Kidney epithelial cell (primary cell): Measurements from ENCODE around the gene CUX1. TPM values are rescaled to one million over a fixed set of nuclear protein-coding genes. Genes with fewer than 3 reads are reported as not detected.

ENCODE experiments used
- DNase-seq: peaks from one replicate; pipeline ENCODE4 v3.0.0-alpha.2; 2010; ENCODE audit warnings: low read depth
- H3K27me3 ChIP-seq: 2 replicates; pipeline ENCODE4 v1.6.0; 2011; ENCODE audit warnings: low read length; ENCODE audit not compliant: control insufficient read depth, insufficient read depth
- H3K36me3 ChIP-seq: 2 replicates; pipeline ENCODE4 v1.5.1; 2011; ENCODE audit warnings: low read length; ENCODE audit not compliant: control insufficient read depth, insufficient read depth
- H3K4me3 ChIP-seq: 2 replicates; pipeline ENCODE4 v1.5.1; 2011; ENCODE audit warnings: low read depth, mild to moderate bottlenecking, control low read depth, low read length
- total RNA-seq: library from RNA; depleted of rRNA; stranded (reverse); fragments of >200 nt; gene quantifications from 2 replicates; pipeline ENCODE4 v1.2.3, GENCODE V29; 2015
- TF ChIP-seq, protein P1 (sequence below): IDR thresholded peaks from 2 replicates; pipeline ENCODE4 v1.5.1; 2011; ENCODE audit warnings: mild to moderate bottlenecking, moderate library complexity, low read length, control low read depth, inconsistent platforms; ENCODE audit not compliant: insufficient read depth, poor library complexity, severe bottlenecking

CUX1 gene
- total RNA-seq, 1 donor from 2014 or later, result 56.7 TPM

- TF ChIP-seq, protein P1, sequence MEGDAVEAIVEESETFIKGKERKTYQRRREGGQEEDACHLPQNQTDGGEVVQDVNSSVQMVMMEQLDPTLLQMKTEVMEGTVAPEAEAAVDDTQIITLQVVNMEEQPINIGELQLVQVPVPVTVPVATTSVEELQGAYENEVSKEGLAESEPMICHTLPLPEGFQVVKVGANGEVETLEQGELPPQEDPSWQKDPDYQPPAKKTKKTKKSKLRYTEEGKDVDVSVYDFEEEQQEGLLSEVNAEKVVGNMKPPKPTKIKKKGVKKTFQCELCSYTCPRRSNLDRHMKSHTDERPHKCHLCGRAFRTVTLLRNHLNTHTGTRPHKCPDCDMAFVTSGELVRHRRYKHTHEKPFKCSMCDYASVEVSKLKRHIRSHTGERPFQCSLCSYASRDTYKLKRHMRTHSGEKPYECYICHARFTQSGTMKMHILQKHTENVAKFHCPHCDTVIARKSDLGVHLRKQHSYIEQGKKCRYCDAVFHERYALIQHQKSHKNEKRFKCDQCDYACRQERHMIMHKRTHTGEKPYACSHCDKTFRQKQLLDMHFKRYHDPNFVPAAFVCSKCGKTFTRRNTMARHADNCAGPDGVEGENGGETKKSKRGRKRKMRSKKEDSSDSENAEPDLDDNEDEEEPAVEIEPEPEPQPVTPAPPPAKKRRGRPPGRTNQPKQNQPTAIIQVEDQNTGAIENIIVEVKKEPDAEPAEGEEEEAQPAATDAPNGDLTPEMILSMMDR, result no peak
- no peaks in the 10 kb centered on the region for H3K36me3 ChIP-seq
- H3K4me3 ChIP-seq, result no peak overlapping the region
- H3K27me3 ChIP-seq, result no peaks in the 10 kb centered on the region
- no peak for DNase-seq
These were observed 142.9 kb downstream of the CUX1 start for GRCh38 chr7:101960323-101960722.

- no peak overlapping the region for H3K4me3 ChIP-seq
- TF ChIP-seq, protein P1, result no peak
- no peaks in the 10 kb centered on the region for H3K27me3 ChIP-seq
- no peak for DNase-seq
- no peaks in the 10 kb centered on the region for H3K36me3 ChIP-seq
These were observed 143.7 kb downstream of the CUX1 start for GRCh38 chr7:101960985-101961708.

- Histone ChIP-seq H3K36me3 (no peaks in the 10 kb centered on the region), H3K27me3 (no peaks in the 10 kb centered on the region), H3K4me3 (no peak overlapping the region)
- TF ChIP-seq, protein P1, result no peak
- DNase-seq, result no peak
These were observed 144.4 kb downstream of the CUX1 start for GRCh38 chr7:101961811-101962210.

DNA sequence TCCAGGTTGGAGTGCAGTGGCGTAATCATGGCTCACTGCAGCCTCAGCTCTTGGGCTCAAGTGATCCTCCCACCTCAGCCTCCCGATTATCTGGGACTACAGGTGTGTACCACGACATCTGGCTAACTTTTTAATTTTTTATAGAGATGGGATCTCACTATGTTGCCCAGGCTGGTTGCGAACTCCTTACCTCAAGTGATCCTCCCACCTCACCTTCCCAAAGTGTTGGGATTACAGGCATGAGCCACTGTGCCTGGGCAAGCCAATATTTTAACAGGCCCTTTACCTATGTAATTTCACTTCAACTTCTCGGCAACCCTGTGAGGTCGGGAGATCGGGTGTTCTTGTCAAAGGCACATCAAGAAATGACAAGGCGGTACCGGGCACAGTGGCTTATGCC is 146.3 kb downstream of the CUX1 start:
- Histone ChIP-seq H3K27me3 (no peaks in the 10 kb centered on the region), H3K4me3 (no peak overlapping the region), H3K36me3 (no peaks in the 10 kb centered on the region)
- DNase-seq, result no peak
- TF ChIP-seq, protein P1, result no peak

DNA sequence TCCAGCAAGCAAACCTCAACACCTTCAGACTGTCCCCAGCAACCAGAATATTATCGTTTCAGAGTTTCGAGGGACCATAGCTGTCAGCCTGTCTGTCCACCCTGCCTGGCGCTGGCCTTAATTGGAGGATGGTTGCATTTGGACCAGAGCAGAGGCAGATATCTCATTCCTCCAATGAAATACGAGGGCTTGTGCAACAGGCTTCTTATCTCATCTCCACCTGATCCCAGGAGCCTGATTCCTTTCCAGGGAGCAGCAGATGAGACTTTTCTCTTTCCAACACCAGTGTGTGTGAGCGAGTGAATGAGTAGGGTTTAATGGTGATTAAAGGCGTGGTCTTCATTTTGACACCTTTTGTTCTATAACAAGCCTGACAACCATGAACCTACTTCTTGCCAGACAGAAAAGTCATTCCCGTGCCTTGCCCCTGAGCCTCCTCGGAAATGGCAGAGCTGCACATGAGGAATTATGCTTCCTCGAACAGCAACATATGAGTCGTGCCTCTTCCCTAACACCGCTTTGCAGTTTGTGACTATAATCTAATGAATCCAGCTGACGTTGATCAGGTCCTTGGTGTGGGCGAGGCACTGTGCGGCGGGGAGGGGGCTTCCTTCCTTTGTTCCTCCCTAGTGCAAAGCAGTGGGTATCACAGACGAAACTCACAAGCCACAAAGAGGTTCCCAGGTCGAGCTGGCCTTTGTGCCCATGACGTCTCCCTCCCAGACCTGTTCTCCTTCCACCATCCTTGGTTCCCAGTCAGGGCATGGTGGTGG is 147.4 kb downstream of the CUX1 start:
- no peaks in the 10 kb centered on the region for H3K27me3 ChIP-seq
- no peaks in the 10 kb centered on the region for H3K36me3 ChIP-seq
- DNase-seq, result no peak
- TF ChIP-seq, protein P1, result no peak
- H3K4me3 ChIP-seq, result no peak overlapping the region
